Transverse colon (tissue), 4 donors: ENCODE measurements around the gene RPA3. TPM values are rescaled to one million over a fixed set of nuclear protein-coding genes. Genes with fewer than 3 reads are reported as not detected.
A peak's percentile ranks its signal among the peaks of the same experiment; 100 is the strongest.

Experiments used
- DNase-seq: peaks from one replicate; pipeline ENCODE4 v3.0.0-alpha.2; 2019
- H3K27ac ChIP-seq, 4 donors: fragments of 200-600 bp; sonication (generic); 2 replicates each; pipeline ENCODE4 v1.5.1; 2016 to 2018; ENCODE audit warnings: inconsistent platforms in 4 of 4
- H3K27me3 ChIP-seq: fragments of 200-600 bp; sonication (generic); 2 replicates; pipeline ENCODE4 v1.5.1; 2017; ENCODE audit warnings: inconsistent platforms
- H3K36me3 ChIP-seq, 4 donors: fragments of 200-600 bp; sonication (generic); 2 replicates each; pipeline ENCODE4 v1.5.1; 2017 to 2019; ENCODE audit warnings: inconsistent platforms in 4 of 4
- H3K4me1 ChIP-seq, 4 donors: fragments of 200-600 bp; sonication (generic); 2 replicates each; pipeline ENCODE4 v1.5.1; 2017 to 2020; ENCODE audit warnings: inconsistent platforms in 4 of 4
- H3K4me3 ChIP-seq, 4 donors: fragments of 200-600 bp; sonication (generic); 1 replicate in 1 of 4; 2 replicates in 3 of 4; pipeline versions ENCODE4 v1.5.1 to v1.6.1; 2017 to 2019; ENCODE audit warnings: inconsistent platforms in 4 of 4
- H3K9me3 ChIP-seq, 2 donors: fragments of 200-600 bp; sonication (generic); 2 replicates each; pipeline ENCODE4 v1.5.1; 2017 to 2019; ENCODE audit warnings: inconsistent platforms in 2 of 2
- EP300 ChIP-seq: sonication (generic); formaldehyde crosslinking; IDR thresholded peaks from one replicate; pipeline ENCODE4 v1.6.1; 2017; ENCODE audit warnings: antibody characterized with exemption, low read depth
- POLR2A ChIP-seq: fragments of 450-650 bp; IDR thresholded peaks from one replicate; pipeline ENCODE4 v1.6.1; 2016; ENCODE audit warnings: antibody characterized with exemption, mild to moderate bottlenecking, moderate library complexity
- POLR2AphosphoS5 ChIP-seq, 3 donors: sonication (generic); formaldehyde crosslinking; IDR thresholded peaks; one replicate each; pipeline ENCODE4 v1.6.1; 2016; ENCODE audit warnings: antibody characterized with exemption in 3 of 3
- WGBS, 2 donors: methylation state at CpG; one replicate each; pipeline ENCODE4 v1.1.5; 2018; ENCODE audit warnings: low coverage in 1 of 2; 5-methylcytosine and 5-hydroxymethylcytosine counted together
- in situ Hi-C, 4 donors: fragments of 200-750 bp; cut with MboI; loops; one replicate each; pipeline versions ENCODE4 v1.15.0 to v1.15.1; 2017; ENCODE audit warnings: low sequenced_read_pairs in 3 of 4, low pct_ligation_motif_present in 1 of 4, low pct_unique_long_range_greater_than_20kb in 1 of 4
- intact Hi-C: fragments of 100-400 bp; cut with DNase I; formaldehyde crosslinking; loops from one replicate; pipeline ENCODE4 v1.15.1; 2023; ENCODE audit warnings: low total_unique reads
- total RNA-seq, 4 donors: library from RNA; depleted of rRNA; stranded (reverse); fragments of >200 nt; gene quantifications; one replicate each; pipeline ENCODE4 v1.1.0, GENCODE V29; 2016
- TF ChIP-seq, protein P1 (sequence below), 5 experiments: fragments of 200-600 bp in 3 of 5; fragments of 450-650 bp in 2 of 5; sonication (generic) in 3 of 5; IDR thresholded peaks; 1 replicate in 2 of 5; 2 replicates in 3 of 5; pipeline ENCODE4 v1.5.1; 2016 to 2017; ENCODE audit warnings: antibody characterized with exemption in 5 of 5, inconsistent platforms in 3 of 5, mild to moderate bottlenecking in 2 of 5, moderate library complexity in 1 of 5

RPA3 gene
- total RNA-seq, 4 donors from 2014 or later: 1.4 to 24.6 (median 7.6) TPM

DNA sequence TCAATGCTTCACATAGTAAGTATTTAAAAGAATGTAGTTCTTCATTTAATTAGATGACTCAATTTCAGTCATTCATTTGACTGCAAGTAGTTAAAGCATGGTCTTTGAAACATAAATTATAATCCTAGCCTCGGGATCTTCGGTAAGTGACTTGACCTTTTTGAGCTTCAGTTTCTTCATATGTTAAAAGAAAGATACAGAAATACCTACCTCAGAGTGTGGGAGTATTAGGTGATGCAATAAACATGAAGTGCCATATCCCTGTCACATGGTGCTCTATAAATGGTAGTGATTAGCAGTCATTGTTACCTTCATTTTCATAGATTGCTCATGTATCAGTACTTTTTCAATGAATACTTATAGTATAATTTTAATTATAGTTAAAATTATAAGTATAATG is 109.1 kb downstream of the RPA3 start:
- Histone ChIP-seq H3K9me3 (no peaks in the 10 kb centered on the region), H3K27me3 (no peaks in the 10 kb centered on the region), H3K4me1 (no peaks in the 10 kb centered on the region), H3K27ac (no peak overlapping the region), H3K4me3 (no peak overlapping the region), H3K36me3 (peaks cover 0 to 11% (median 0%) of the 10 kb centered on the region in 4 donors)
- TF ChIP-seq, protein P1, sequence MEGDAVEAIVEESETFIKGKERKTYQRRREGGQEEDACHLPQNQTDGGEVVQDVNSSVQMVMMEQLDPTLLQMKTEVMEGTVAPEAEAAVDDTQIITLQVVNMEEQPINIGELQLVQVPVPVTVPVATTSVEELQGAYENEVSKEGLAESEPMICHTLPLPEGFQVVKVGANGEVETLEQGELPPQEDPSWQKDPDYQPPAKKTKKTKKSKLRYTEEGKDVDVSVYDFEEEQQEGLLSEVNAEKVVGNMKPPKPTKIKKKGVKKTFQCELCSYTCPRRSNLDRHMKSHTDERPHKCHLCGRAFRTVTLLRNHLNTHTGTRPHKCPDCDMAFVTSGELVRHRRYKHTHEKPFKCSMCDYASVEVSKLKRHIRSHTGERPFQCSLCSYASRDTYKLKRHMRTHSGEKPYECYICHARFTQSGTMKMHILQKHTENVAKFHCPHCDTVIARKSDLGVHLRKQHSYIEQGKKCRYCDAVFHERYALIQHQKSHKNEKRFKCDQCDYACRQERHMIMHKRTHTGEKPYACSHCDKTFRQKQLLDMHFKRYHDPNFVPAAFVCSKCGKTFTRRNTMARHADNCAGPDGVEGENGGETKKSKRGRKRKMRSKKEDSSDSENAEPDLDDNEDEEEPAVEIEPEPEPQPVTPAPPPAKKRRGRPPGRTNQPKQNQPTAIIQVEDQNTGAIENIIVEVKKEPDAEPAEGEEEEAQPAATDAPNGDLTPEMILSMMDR (IDR thresholded peaks at IDR 0.05): no peak
- TF ChIP-seq POLR2A (no peak), EP300 (no peak), POLR2AphosphoS5 (IDR thresholded peaks at IDR 0.05) (no peak)
- WGBS, 2 donors: 94 to 100% methylated on average over 2 of the region's 2 CpGs
- in situ Hi-C loops: no loop called here
- intact Hi-C loops: no loop called here
- DNase-seq: no peak

- TF ChIP-seq POLR2A (no peak), POLR2AphosphoS5 (IDR thresholded peaks at IDR 0.05) (no peak), EP300 (no peak)
- TF ChIP-seq, protein P1 (IDR thresholded peaks at IDR 0.05): no peak
- Histone ChIP-seq H3K27me3 (no peaks in the 10 kb centered on the region), H3K27ac (no peak overlapping the region), H3K4me3 (no peak overlapping the region), H3K4me1 (no peaks in the 10 kb centered on the region), H3K36me3 (peaks cover 0 to 11% (median 0%) of the 10 kb centered on the region in 4 donors), H3K9me3 (no peaks in the 10 kb centered on the region)
- no peak for DNase-seq
- in situ Hi-C loops (no loop called here), intact Hi-C loops (no loop called here)
- WGBS, 2 donors: 61 to 81% methylated on average over 2 to 3 of the region's 3 CpGs
These were observed 111.4 kb downstream of the RPA3 start for GRCh38 chr7:7607010-7607409.

GRCh38 chr7:7596176-7596575 is 122.2 kb downstream of the RPA3 start:
- in situ Hi-C loops: loop anchor here in 3 of 4 donors (25.0 kb wide), 1 partner anchor 616 kb away; no protein-coding TSS in a partner anchor
- Histone ChIP-seq H3K9me3 (no peaks in the 10 kb centered on the region), H3K27ac (no peak overlapping the region), H3K4me3 (no peak overlapping the region), H3K27me3 (no peaks in the 10 kb centered on the region), H3K36me3 (peaks cover 0 to 17% (median 5%) of the 10 kb centered on the region in 4 donors), H3K4me1 (no peaks in the 10 kb centered on the region)
- DNase-seq: no peak
- 87% methylated on average over 5 of the region's 5 CpGs for WGBS, 2 donors
- TF ChIP-seq, protein P1 (IDR thresholded peaks at IDR 0.05): no peak
- TF ChIP-seq EP300 (no peak), POLR2AphosphoS5 (IDR thresholded peaks at IDR 0.05) (no peak), POLR2A (no peak)
- intact Hi-C loops: no loop called here

DNA sequence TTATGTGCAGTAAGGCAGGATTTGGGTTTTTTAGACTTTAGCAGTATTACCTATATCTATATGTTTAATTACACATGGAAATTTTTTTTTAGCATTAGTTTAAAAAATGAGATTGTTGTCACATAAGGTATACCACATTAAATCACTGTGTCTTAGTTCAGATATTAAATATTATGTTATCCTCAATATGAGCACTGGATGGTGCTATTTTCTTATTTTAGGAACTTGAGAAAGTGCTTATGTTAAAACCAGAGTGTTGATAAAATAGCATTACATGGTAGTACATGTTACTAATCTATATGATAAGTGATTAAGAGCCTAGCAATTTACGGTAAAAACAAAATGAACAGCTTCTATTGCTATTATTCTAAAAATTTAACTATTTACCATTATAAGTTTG is 123.0 kb downstream of the RPA3 start:
- DNase-seq: no peak
- H3K36me3 ChIP-seq: peaks cover 0 to 17% (median 5%) of the 10 kb centered on the region in 4 donors
- no peaks in the 10 kb centered on the region for H3K4me1 ChIP-seq
- no peaks in the 10 kb centered on the region for H3K9me3 ChIP-seq
- intact Hi-C loops (no loop called here), in situ Hi-C loops (loop anchor here in 3 of 4 donors (25.0 kb wide), 1 partner anchor 617 kb away; no protein-coding TSS in a partner anchor)
- WGBS, 2 donors: 90 to 100% methylated on average over 1 of the region's 1 CpG
- H3K4me3 ChIP-seq: no peak overlapping the region
- H3K27me3 ChIP-seq: no peaks in the 10 kb centered on the region
- TF ChIP-seq EP300: no peak
- TF ChIP-seq, protein P1 (IDR thresholded peaks at IDR 0.05): peak; percentile 29 to 54 (median 41)
- no peak overlapping the region for H3K27ac ChIP-seq

Other genes starting within 250 kb of the RPA3 start
- gene COL28A1, start 182.7 kb downstream of the RPA3 start, total RNA-seq: 1 to 10 TPM in 3 of 4 donors, under 1 TPM in 1; 0.60 to 4.4 (median 4.1) TPM
- 10 to 100 TPM in 3 of 4 donors, 1 to 10 TPM in 1; 8.4 to 41.9 (median 26.1) TPM for gene MIOS, start 151.7 kb downstream of the RPA3 start, total RNA-seq
- 10 to 100 TPM in 2 of 4 donors, 1 to 10 TPM in 1, under 1 TPM in 1; 0.40 to 21.3 (median 14.6) TPM for gene UMAD1, start 77.9 kb downstream of the RPA3 start, total RNA-seq